HCT116 (cell line): ENCODE measurements around the gene VAPA. TPM values are rescaled to one million over a fixed set of nuclear protein-coding genes. Genes with fewer than 3 reads are reported as not detected.

ENCODE experiments used
- ATAC-seq: fragments of 200-7000 bp; cut with Tn5 transposase; 2 replicates; pipeline ENCODE4 v1.9.1; 2020; ENCODE audit warnings: mild to moderate bottlenecking, moderate library complexity
- BruUV-seq: library from RNA; stranded (reverse); fragments of 400-500 nt; replicated peaks from 2 replicates; lab custom pipeline; 2021; lab: Mats Ljungman, UMichigan
- CTCF ChIA-PET: fragments of 300-600 bp; sonication (Branson Sonifier 250); formaldehyde crosslinking; loops from one replicate; lab custom pipeline; 2021; ENCODE audit warnings: antibody characterized with exemption; lab: Charles Lee
- POLR2A ChIA-PET: fragments of 300-600, 350-600 bp; sonication (Branson Sonifier 250); formaldehyde crosslinking; loops from one replicate; lab custom pipeline; 2021; ENCODE audit warnings: antibody characterized with exemption; lab: Charles Lee
- RAD21 ChIA-PET, 2 experiments: fragments of 300-600 bp; sonication (Branson Sonifier 250); formaldehyde crosslinking; loops; one replicate each; lab custom pipeline; 2023; ENCODE audit warnings: low total read pairs in 2 of 2; ENCODE audit not compliant: uncharacterized antibody in 2 of 2, unreplicated experiment in 2 of 2, low non-redundant PET in 1 of 2; lab: Charles Lee
- DNase-seq: peaks from one replicate; pipeline ENCODE4 v3.0.0-alpha.2; 2010; ENCODE audit warnings: low read depth, low spot score
- H2AFZ ChIP-seq: fragments of 200-600 bp; shearing (Covaris generic), sonication (generic); 2 replicates; pipeline ENCODE4 v1.6.1; 2017; ENCODE audit warnings: low read depth, mixed run types, mixed read lengths, antibody characterized with exemption, low read length; ENCODE audit not compliant: poor library complexity, severe bottlenecking
- H3K27ac ChIP-seq: 2 replicates; pipeline ENCODE4 v1.5.1; 2012; ENCODE audit warnings: low read depth, low read length
- H3K27me3 ChIP-seq: fragments of 200-600 bp; sonication (generic); 2 replicates; pipeline ENCODE4 v1.6.1; 2016; ENCODE audit warnings: mixed run types, low read length, mixed read lengths; ENCODE audit not compliant: insufficient read depth
- H3K36me3 ChIP-seq, 2 experiments: fragments of 200-500 bp in 1 of 2; fragments of 200-600 bp in 1 of 2; sonication (Bioruptor generic) in 1 of 2; sonication (generic) in 1 of 2; 2 replicates each; pipeline versions ENCODE4 v1.5.1 to v1.6.1; 2014 to 2016; ENCODE audit warnings: low read length in 2 of 2, inconsistent platforms in 1 of 2, mixed read lengths in 1 of 2, mixed run types in 1 of 2; ENCODE audit not compliant: insufficient read depth in 2 of 2, control insufficient read depth in 1 of 2
- H3K4me1 ChIP-seq, 2 experiments: fragments of 200-600 bp in 1 of 2; sonication (generic) in 1 of 2; 2 replicates each; pipeline versions ENCODE4 v1.5.1 to v1.6.1; 2012 to 2017; ENCODE audit warnings: low read length in 2 of 2, inconsistent platforms in 1 of 2, mild to moderate bottlenecking in 1 of 2, mixed read lengths in 1 of 2, mixed run types in 1 of 2, moderate library complexity in 1 of 2; ENCODE audit not compliant: insufficient read depth in 2 of 2, control insufficient read depth in 1 of 2
- H3K4me2 ChIP-seq: fragments of 200-600 bp; sonication (generic); 2 replicates; pipeline ENCODE4 v1.6.1; 2017; ENCODE audit warnings: mixed run types, low read length, mixed read lengths
- H3K4me3 ChIP-seq, 2 experiments: fragments of 200-600 bp in 1 of 2; sonication (generic) in 1 of 2; replicated peaks in 1 of 2; 2 replicates each; pipeline ENCODE4 v1.5.1; 2011 to 2016; ENCODE audit warnings: low read length in 2 of 2, control low read depth in 1 of 2, low read depth in 1 of 2, mild to moderate bottlenecking in 1 of 2, mixed read lengths in 1 of 2, mixed run types in 1 of 2
- H3K79me2 ChIP-seq: fragments of 200-600 bp; sonication (generic); 2 replicates; pipeline ENCODE4 v1.6.1; 2017; ENCODE audit warnings: mild to moderate bottlenecking, mixed run types, low read length, moderate library complexity, mixed read lengths; ENCODE audit not compliant: insufficient read depth
- H3K9ac ChIP-seq: fragments of 200-600 bp; sonication (generic); 2 replicates; pipeline ENCODE4 v1.6.1; 2016; ENCODE audit warnings: low read length, mixed read lengths
- H3K9me2 ChIP-seq: fragments of 200-600 bp; sonication (generic), shearing (Covaris generic); 2 replicates; pipeline ENCODE4 v1.6.1; 2017; ENCODE audit warnings: mixed run types, mild to moderate bottlenecking, moderate library complexity; ENCODE audit not compliant: insufficient read depth
- H3K9me3 ChIP-seq, 2 experiments: fragments of 200-500 bp in 1 of 2; fragments of 200-600 bp in 1 of 2; sonication (Bioruptor generic) in 1 of 2; sonication (generic) in 1 of 2; 2 replicates each; pipeline ENCODE4 v1.6.1; 2014 to 2017; ENCODE audit warnings: low read length in 2 of 2, mixed read lengths in 2 of 2, inconsistent platforms in 1 of 2, low read depth in 1 of 2, mild to moderate bottlenecking in 1 of 2, mixed run types in 1 of 2, moderate library complexity in 1 of 2; ENCODE audit not compliant: control insufficient read depth in 1 of 2, insufficient read depth in 1 of 2
- H4K20me1 ChIP-seq: fragments of 200-600 bp; sonication (generic), shearing (Covaris generic); 2 replicates; pipeline ENCODE4 v1.6.1; 2017; ENCODE audit warnings: mixed run types, mild to moderate bottlenecking, moderate library complexity; ENCODE audit not compliant: insufficient read depth
- CBX3 ChIP-seq: IDR thresholded peaks from 2 replicates; pipeline ENCODE4 v1.6.1; 2012; ENCODE audit warnings: low read depth
- CEBPB ChIP-seq: IDR thresholded peaks from 2 replicates; pipeline ENCODE4 v1.6.1; 2012; ENCODE audit warnings: low read depth
- ELF1 ChIP-seq: IDR thresholded peaks from 2 replicates; pipeline ENCODE4 v1.6.1; 2012; ENCODE audit warnings: low read depth, borderline replicate concordance
- EZH2 ChIP-seq: fragments of 200-600 bp; sonication (generic); IDR thresholded peaks from 2 replicates; pipeline ENCODE4 v1.6.1; 2017; ENCODE audit warnings: antibody characterized with exemption, mixed run types
- EZH2phosphoT487 ChIP-seq: fragments of 200-600 bp; IDR thresholded peaks from 2 replicates; pipeline ENCODE4 v1.6.1; 2018; ENCODE audit warnings: antibody characterized with exemption, borderline replicate concordance
- JUND ChIP-seq: IDR thresholded peaks from 2 replicates; pipeline ENCODE4 v1.6.1; 2012
- POLR2A ChIP-seq: IDR thresholded peaks from 2 replicates; pipeline ENCODE4 v1.7.0; 2011; ENCODE audit warnings: borderline replicate concordance; ENCODE audit not compliant: insufficient read depth, insufficient read length; ENCODE audit errors: extremely low read depth
- RAD21 ChIP-seq: IDR thresholded peaks from 2 replicates; pipeline ENCODE4 v1.6.1; 2012; ENCODE audit warnings: low read depth, mild to moderate bottlenecking
- SRF ChIP-seq: IDR thresholded peaks from 2 replicates; pipeline ENCODE4 v1.6.1; 2012; ENCODE audit warnings: low read depth
- TCF7L2 ChIP-seq: IDR thresholded peaks from 2 replicates; pipeline ENCODE4 v1.7.0; 2011; ENCODE audit warnings: borderline replicate concordance, inconsistent platforms; ENCODE audit not compliant: insufficient read depth, insufficient read length; ENCODE audit errors: extremely low read depth
- ZFX ChIP-seq: fragments of 450-650 bp; IDR thresholded peaks from 2 replicates; pipeline ENCODE4 v1.6.1; 2017
- intact Hi-C: fragments of 100-400 bp; cut with micrococcal nuclease; formaldehyde crosslinking; loops from 2 replicates; pipeline ENCODE4 v1.10.0; 2022
- total RNA-seq: library from RNA; stranded (reverse); gene quantifications from one replicate; pipeline ENCODE4 v1.2.1, GENCODE V29; 2021; ENCODE audit not compliant: unreplicated experiment
- TF ChIP-seq, protein P1 (sequence below), 3 experiments: fragments of 200-600 bp in 1 of 3; sonication (generic) in 1 of 3; IDR thresholded peaks in 2 of 3; conservative IDR thresholded peaks in 1 of 3; 2 replicates each; pipeline ENCODE4 v1.5.1; 2012 to 2017; ENCODE audit warnings: low read depth in 2 of 3, low read length in 2 of 3, antibody characterized with exemption in 1 of 3, borderline replicate concordance in 1 of 3, control low read depth in 1 of 3, mild to moderate bottlenecking in 1 of 3, mixed read lengths in 1 of 3, mixed run types in 1 of 3, moderate library complexity in 1 of 3; ENCODE audit not compliant: insufficient read depth in 1 of 3

Gene VAPA
- total RNA-seq, 1 experiment from 2014 or later, result 295 TPM

DNA sequence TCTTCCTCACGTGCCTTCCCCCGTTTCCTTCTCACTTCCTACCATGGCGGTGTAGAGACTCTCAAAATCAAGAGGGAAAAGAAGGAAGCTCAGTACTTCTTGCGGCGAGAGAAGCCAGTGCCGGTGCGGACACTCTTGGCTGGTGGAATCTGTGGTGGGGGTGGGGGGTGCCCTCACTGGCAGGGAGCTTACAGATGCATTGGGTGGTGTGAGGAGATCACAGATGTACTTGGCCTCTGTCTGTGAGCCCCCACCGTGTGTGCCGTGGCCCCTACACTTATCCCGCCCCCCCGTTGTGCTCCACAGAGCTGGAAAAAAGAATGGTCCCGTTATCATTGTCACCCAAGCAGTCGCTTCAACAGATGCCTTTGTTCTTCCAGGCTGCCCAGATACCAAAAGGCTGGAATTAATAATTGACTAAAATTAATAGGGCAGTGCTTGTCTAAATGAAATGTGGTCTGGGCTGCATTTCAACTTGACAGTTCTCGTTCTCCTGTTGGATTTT lies 79.8 kb downstream of the VAPA start (continued):
- TF ChIP-seq ZFX, result no peak
- TF ChIP-seq CBX3, result no peak

DNA sequence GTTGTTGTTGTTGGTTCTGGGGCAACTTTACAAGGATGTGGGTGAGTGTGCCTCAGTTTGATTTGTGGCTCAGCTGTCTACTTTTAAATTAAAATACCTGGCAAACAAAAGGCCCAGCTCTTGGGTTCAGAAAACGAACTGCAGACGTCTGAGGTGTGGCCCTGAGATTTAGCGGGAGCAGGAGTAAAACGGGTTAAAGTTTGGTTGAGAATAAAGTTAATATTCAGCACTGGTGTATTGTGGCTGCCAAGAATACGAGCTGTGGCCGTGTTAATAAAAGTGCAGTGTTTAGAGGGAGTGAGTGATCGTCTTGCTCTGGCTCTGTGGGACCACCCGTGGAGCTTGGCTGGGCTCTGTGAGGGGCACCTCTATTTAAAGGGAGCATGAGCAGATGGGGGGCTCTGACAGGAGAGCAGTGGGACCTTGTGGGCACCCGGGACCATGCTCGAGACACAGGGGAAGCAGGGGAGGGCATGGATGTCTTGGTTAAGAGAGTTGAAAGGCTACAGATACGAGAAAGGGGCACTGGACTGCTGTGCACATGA lies 80.3 kb downstream of the VAPA start:
- ATAC-seq (no peak), DNase-seq (no peak)
- ChIA-PET CTCF (no interaction called here), POLR2A (no interaction called here), RAD21 (no interaction called here)
- Histone ChIP-seq H3K27me3 (peaks cover 30% of the 10 kb centered on the region), H2AFZ (no peak overlapping the region), H3K79me2 (no peaks in the 10 kb centered on the region), H3K4me3 (no peak overlapping the region), H3K9me3 (no peaks in the 10 kb centered on the region), H3K36me3 (no peaks in the 10 kb centered on the region), H3K4me1 (no peaks in the 10 kb centered on the region), H3K27ac (no peak overlapping the region), H3K4me2 (no peak overlapping the region), H3K9me2 (no peaks in the 10 kb centered on the region), H3K9ac (no peak overlapping the region), H4K20me1 (no peaks in the 10 kb centered on the region)
- intact Hi-C loops, result no loop called here
- BruUV-seq, result no TSS peak
- TF ChIP-seq JUND, result no peak

DNA sequence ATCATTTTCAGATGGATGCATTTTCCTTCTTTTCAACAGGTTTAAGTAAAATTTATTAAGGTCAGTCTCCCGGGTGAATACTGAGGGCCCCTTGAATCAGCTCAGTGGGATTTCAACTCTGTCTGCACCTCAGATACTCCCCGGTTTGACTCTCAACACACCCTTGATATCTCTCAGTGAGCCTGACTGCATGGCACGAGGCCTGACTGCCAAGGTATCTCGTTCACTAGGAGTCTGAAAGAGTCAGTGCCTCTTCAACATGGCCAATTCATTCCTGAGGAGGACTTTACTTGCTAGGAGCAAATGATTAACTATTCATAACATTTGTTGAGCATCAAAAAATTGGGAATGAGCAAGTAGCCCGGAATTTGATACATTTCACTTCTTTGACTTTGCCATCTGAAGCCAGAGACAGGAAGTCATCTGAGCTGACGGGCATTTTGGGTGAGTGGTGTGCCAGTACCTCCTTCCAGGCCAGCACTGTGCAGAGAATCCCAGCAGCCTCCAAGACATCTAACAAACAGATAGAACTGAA lies 81.0 kb downstream of the VAPA start:
- ChIA-PET CTCF (no interaction called here), POLR2A (no interaction called here), RAD21 (no interaction called here)
- no peaks in the 10 kb centered on the region for H3K36me3 ChIP-seq
- BruUV-seq, result no TSS peak
- H3K79me2 ChIP-seq, result no peaks in the 10 kb centered on the region
- no peak for DNase-seq
- H3K27me3 ChIP-seq, result peaks cover 30% of the 10 kb centered on the region
- H3K4me1 ChIP-seq, result no peaks in the 10 kb centered on the region
- H3K4me3 ChIP-seq, result no peak overlapping the region
- no peak overlapping the region for H3K27ac ChIP-seq
- H4K20me1 ChIP-seq, result no peaks in the 10 kb centered on the region
- no peak overlapping the region for H3K4me2 ChIP-seq
- H3K9me3 ChIP-seq, result no peaks in the 10 kb centered on the region
- H3K9me2 ChIP-seq, result no peaks in the 10 kb centered on the region
- no peak overlapping the region for H2AFZ ChIP-seq
- TF ChIP-seq RAD21 (no peak), EZH2phosphoT487 (no peak), SRF (no peak), ELF1 (no peak), EZH2 (no peak), POLR2A (no peak), CEBPB (no peak), CBX3 (no peak), ZFX (no peak), TCF7L2 (no peak)
- TF ChIP-seq, protein P1, sequence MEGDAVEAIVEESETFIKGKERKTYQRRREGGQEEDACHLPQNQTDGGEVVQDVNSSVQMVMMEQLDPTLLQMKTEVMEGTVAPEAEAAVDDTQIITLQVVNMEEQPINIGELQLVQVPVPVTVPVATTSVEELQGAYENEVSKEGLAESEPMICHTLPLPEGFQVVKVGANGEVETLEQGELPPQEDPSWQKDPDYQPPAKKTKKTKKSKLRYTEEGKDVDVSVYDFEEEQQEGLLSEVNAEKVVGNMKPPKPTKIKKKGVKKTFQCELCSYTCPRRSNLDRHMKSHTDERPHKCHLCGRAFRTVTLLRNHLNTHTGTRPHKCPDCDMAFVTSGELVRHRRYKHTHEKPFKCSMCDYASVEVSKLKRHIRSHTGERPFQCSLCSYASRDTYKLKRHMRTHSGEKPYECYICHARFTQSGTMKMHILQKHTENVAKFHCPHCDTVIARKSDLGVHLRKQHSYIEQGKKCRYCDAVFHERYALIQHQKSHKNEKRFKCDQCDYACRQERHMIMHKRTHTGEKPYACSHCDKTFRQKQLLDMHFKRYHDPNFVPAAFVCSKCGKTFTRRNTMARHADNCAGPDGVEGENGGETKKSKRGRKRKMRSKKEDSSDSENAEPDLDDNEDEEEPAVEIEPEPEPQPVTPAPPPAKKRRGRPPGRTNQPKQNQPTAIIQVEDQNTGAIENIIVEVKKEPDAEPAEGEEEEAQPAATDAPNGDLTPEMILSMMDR (IDR thresholded peaks at IDR 0.05 in 2 of 3, conservative IDR thresholded peaks at IDR 0.05 in 1 of 3; ENCODE audit: borderline replicate concordance in 1 of 3, insufficient read depth in 1 of 3, low read depth in 2 of 3, low read length in 2 of 3), result no peak
- H3K9ac ChIP-seq, result no peak overlapping the region
- intact Hi-C loops, result no loop called here
- ATAC-seq, result no peak
